ENCODE data around the gene SOWAHA.

DNA sequence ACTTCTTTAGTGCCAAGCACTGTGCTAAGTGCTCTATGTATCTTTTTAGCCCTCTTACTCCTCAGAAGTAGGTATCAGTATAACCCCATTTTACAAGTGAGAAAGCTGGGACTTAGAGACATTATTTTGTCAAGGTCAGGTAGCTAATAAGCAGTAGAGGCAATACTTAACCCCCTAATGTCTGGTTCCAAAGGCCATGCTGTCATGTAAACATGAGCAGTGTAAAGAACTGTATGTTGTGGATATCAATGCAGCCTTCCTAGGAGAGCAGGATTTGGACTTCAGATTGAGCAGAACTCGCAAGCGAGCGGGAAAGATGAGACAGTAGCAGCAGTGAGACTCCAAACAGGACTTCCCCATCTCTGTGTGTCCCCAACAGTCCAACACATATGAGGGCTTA is 21.0 kb downstream of the SOWAHA start:
- no peak for TF ChIP-seq CTCF (IDR thresholded peaks at IDR 0.05; ENCODE audit: insufficient read depth, low read depth, low read length)
- no peak for TF ChIP-seq EZH2 (IDR thresholded peaks at IDR 0.05; ENCODE audit: insufficient read depth, low read length)

All from astrocyte (in vitro differentiated cells and primary cell).